IMR-90 (cell line): ENCODE measurements around the gene SESN3.

Experiments
- CEBPB ChIP-seq: IDR thresholded peaks from 2 replicates; pipeline ENCODE4 v1.6.1; 2012; ENCODE audit warnings: low read depth, low read length, improper control_type of control experiment
- MAFK ChIP-seq: IDR thresholded peaks from 2 replicates; pipeline ENCODE4 v1.6.1; 2012; ENCODE audit warnings: low read depth, low read length, improper control_type of control experiment
- MXI1 ChIP-seq: IDR thresholded peaks from 2 replicates; pipeline ENCODE4 v1.6.1; 2012; ENCODE audit warnings: low read depth, mild to moderate bottlenecking, low read length, moderate library complexity, borderline replicate concordance
- POLR2A ChIP-seq: IDR thresholded peaks from 2 replicates; pipeline ENCODE4 v1.6.1; 2012; ENCODE audit warnings: mild to moderate bottlenecking, low read depth, low read length
- RAD21 ChIP-seq: IDR thresholded peaks from 2 replicates; pipeline ENCODE4 v1.6.1; 2012; ENCODE audit warnings: low read length, improper control_type of control experiment
- RCOR1 ChIP-seq: IDR thresholded peaks from 2 replicates; pipeline ENCODE4 v1.6.1; 2012; ENCODE audit warnings: mild to moderate bottlenecking, low read length, improper control_type of control experiment; ENCODE audit not compliant: insufficient replicate concordance
- RFX5 ChIP-seq: IDR thresholded peaks from 2 replicates; pipeline ENCODE4 v1.8.0; 2012; ENCODE audit warnings: low read depth, mild to moderate bottlenecking, low read length, moderate library complexity
- USF2 ChIP-seq: fragments of 150-350 bp; IDR thresholded peaks from 2 replicates; pipeline ENCODE4 v1.6.1; 2017; ENCODE audit warnings: mild to moderate bottlenecking, antibody characterized with exemption, low read length, low read depth
- TF ChIP-seq, protein P1 (sequence below): conservative IDR thresholded peaks from 2 replicates; pipeline ENCODE4 v1.5.1; 2012; ENCODE audit warnings: mild to moderate bottlenecking, low read depth, low read length, improper control_type of control experiment

DNA sequence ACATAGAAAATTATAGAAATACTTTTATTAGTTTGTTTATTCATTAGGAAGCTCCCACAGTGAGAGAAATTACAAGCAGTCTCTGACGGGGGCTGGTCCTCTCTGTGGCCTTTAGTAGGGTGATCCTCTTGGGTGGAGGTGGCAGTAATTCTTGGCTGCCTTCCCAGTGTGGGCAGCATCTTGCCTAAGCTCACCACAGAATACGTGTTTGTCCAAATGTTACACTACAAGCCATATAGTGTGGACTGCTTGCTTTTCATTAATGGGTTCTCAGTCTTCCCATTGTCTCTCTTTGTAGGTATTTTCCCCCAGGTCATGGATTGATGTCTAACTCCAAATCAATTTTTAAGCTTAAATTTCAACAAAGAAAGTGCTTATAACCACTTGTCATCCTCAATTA lies 98.0 kb downstream of the SESN3 start:
- TF ChIP-seq, protein P1, sequence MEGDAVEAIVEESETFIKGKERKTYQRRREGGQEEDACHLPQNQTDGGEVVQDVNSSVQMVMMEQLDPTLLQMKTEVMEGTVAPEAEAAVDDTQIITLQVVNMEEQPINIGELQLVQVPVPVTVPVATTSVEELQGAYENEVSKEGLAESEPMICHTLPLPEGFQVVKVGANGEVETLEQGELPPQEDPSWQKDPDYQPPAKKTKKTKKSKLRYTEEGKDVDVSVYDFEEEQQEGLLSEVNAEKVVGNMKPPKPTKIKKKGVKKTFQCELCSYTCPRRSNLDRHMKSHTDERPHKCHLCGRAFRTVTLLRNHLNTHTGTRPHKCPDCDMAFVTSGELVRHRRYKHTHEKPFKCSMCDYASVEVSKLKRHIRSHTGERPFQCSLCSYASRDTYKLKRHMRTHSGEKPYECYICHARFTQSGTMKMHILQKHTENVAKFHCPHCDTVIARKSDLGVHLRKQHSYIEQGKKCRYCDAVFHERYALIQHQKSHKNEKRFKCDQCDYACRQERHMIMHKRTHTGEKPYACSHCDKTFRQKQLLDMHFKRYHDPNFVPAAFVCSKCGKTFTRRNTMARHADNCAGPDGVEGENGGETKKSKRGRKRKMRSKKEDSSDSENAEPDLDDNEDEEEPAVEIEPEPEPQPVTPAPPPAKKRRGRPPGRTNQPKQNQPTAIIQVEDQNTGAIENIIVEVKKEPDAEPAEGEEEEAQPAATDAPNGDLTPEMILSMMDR = no peak
- TF ChIP-seq RCOR1 (no peak), CEBPB (no peak), USF2 (no peak), RFX5 (no peak), MAFK (no peak), MXI1 (no peak), RAD21 (no peak), POLR2A (no peak)
